Parathyroid adenoma (tissue), 2 donors: ENCODE results near the gene KYNU.

Experiments used
- H2AFZ ChIP-seq: fragments of 300-600 bp; sonication (generic); one replicate; pipeline ENCODE4 v1.7.0; 2017; ENCODE audit warnings: antibody characterized with exemption, mild to moderate bottlenecking
- H3K27ac ChIP-seq: fragments of 300-600 bp; sonication (generic); one replicate; pipeline ENCODE4 v1.7.0; 2017
- H3K27me3 ChIP-seq: fragments of 300-600 bp; sonication (generic); one replicate; pipeline ENCODE4 v1.7.0; 2017; ENCODE audit warnings: low read length; ENCODE audit not compliant: control insufficient read depth, insufficient read depth
- H3K36me3 ChIP-seq: fragments of 300-600 bp; sonication (generic); one replicate; pipeline ENCODE4 v1.7.0; 2017; ENCODE audit warnings: low read length; ENCODE audit not compliant: control insufficient read depth, insufficient read depth
- H3K4me1 ChIP-seq: fragments of 300-600 bp; sonication (generic); one replicate; pipeline ENCODE4 v1.7.0; 2017; ENCODE audit warnings: control low read depth
- H3K4me2 ChIP-seq: fragments of 300-600 bp; sonication (generic); one replicate; pipeline ENCODE4 v1.7.0; 2017; ENCODE audit warnings: low read length
- H3K4me3 ChIP-seq: fragments of 300-600 bp; sonication (generic); one replicate; pipeline ENCODE4 v1.7.0; 2017; ENCODE audit warnings: low read depth, low read length
- H3K79me2 ChIP-seq: fragments of 300-600 bp; sonication (generic); one replicate; pipeline ENCODE4 v1.7.0; 2017; ENCODE audit warnings: control low read depth
- H3K9ac ChIP-seq: fragments of 300-600 bp; sonication (generic); one replicate; pipeline ENCODE4 v1.7.0; 2017; ENCODE audit warnings: mild to moderate bottlenecking
- H3K9me3 ChIP-seq: fragments of 300-600 bp; sonication (generic); one replicate; pipeline ENCODE4 v1.7.0; 2017; ENCODE audit warnings: low read length; ENCODE audit not compliant: control insufficient read depth
- CTCF ChIP-seq: fragments of 300-600 bp; sonication (generic); IDR thresholded peaks from one replicate; pipeline ENCODE4 v1.7.0; 2017; ENCODE audit warnings: antibody characterized with exemption, mild to moderate bottlenecking
- donor health status: primary hyperparathyroidism.

Gene KYNU

GRCh38 chr2:142918624-142919023 lies 41.2 kb downstream of the KYNU start:
- no peaks in the 10 kb centered on the region for H3K9me3 ChIP-seq
- H3K27me3 ChIP-seq: no peaks in the 10 kb centered on the region
- TF ChIP-seq CTCF: no peak
- no peaks in the 10 kb centered on the region for H3K36me3 ChIP-seq
- no peak overlapping the region for H3K27ac ChIP-seq
- H3K4me1 ChIP-seq: no peaks in the 10 kb centered on the region
- no peak overlapping the region for H3K9ac ChIP-seq
- H3K4me2 ChIP-seq: no peak overlapping the region
- no peaks in the 10 kb centered on the region for H3K79me2 ChIP-seq
- no peak overlapping the region for H2AFZ ChIP-seq
- no peak overlapping the region for H3K4me3 ChIP-seq

GRCh38 chr2:142920571-142920970 lies 43.1 kb downstream of the KYNU start:
- no peaks in the 10 kb centered on the region for H3K4me1 ChIP-seq
- no peaks in the 10 kb centered on the region for H3K79me2 ChIP-seq
- H3K27me3 ChIP-seq: no peaks in the 10 kb centered on the region
- no peak overlapping the region for H3K4me2 ChIP-seq
- no peak overlapping the region for H2AFZ ChIP-seq
- no peaks in the 10 kb centered on the region for H3K36me3 ChIP-seq
- H3K4me3 ChIP-seq: no peak overlapping the region
- no peaks in the 10 kb centered on the region for H3K9me3 ChIP-seq
- H3K9ac ChIP-seq: no peak overlapping the region
- TF ChIP-seq CTCF: no peak
- H3K27ac ChIP-seq: no peak overlapping the region

- H3K4me3 ChIP-seq: no peak overlapping the region
Measured at GRCh38 chr2:142926445-142926844, 49.0 kb downstream of the KYNU start.

DNA sequence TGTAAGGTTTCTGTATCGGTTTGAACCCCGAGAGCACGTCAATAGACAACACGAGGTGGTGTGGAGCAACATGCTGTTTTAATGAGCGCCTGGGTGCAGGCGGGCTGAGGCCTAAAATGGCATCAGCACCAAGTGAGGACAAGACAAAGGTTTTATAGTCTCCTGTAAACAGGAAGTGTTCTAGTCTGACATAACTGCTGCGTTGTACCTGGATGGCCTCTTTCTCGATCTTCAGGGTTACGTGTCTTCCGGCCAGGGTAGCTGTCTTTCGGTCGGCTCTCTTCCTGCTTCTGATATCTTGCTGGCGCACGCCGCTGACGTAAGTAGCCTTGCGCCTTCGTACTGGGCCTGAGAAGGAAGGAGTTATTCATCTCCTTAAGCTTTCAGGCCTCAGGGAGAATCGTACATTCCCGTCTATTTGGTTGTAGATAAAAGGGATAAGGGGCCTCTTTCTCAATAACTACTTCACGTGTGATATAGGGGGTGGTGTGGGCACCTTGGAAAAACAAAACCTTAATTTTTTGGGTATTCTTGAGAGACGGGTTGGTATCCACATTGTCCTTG lies 53.5 kb downstream of the KYNU start:
- Histone ChIP-seq H2AFZ (no peak overlapping the region), H3K27ac (no peak overlapping the region), H3K79me2 (no peaks in the 10 kb centered on the region), H3K9me3 (no peaks in the 10 kb centered on the region), H3K4me3 (no peak overlapping the region), H3K9ac (no peak overlapping the region), H3K27me3 (no peaks in the 10 kb centered on the region), H3K4me1 (no peaks in the 10 kb centered on the region), H3K4me2 (no peak overlapping the region), H3K36me3 (no peaks in the 10 kb centered on the region)
- no peak for TF ChIP-seq CTCF

More at GRCh38 chr2:142926445-142926844, 49.0 kb downstream of the KYNU start:
- H3K36me3 ChIP-seq: no peaks in the 10 kb centered on the region
- H3K79me2 ChIP-seq: no peaks in the 10 kb centered on the region
- no peak overlapping the region for H3K27ac ChIP-seq
- H3K9me3 ChIP-seq: no peaks in the 10 kb centered on the region
- TF ChIP-seq CTCF: no peak
- H2AFZ ChIP-seq: no peak overlapping the region
- no peak overlapping the region for H3K4me2 ChIP-seq
- no peak overlapping the region for H3K9ac ChIP-seq
- no peaks in the 10 kb centered on the region for H3K27me3 ChIP-seq
- H3K4me1 ChIP-seq: no peaks in the 10 kb centered on the region

GRCh38 chr2:142933916-142934315 lies 56.5 kb downstream of the KYNU start:
- H3K9ac ChIP-seq: no peak overlapping the region
- H3K36me3 ChIP-seq: no peaks in the 10 kb centered on the region
- no peak overlapping the region for H3K4me2 ChIP-seq
- no peaks in the 10 kb centered on the region for H3K4me1 ChIP-seq
- no peak overlapping the region for H3K4me3 ChIP-seq
- no peak overlapping the region for H3K27ac ChIP-seq
- H3K9me3 ChIP-seq: no peaks in the 10 kb centered on the region
- TF ChIP-seq CTCF: no peak
- no peaks in the 10 kb centered on the region for H3K79me2 ChIP-seq
- no peak overlapping the region for H2AFZ ChIP-seq
- H3K27me3 ChIP-seq: no peaks in the 10 kb centered on the region
